ENCODE data around the gene ICA1.

ICA1 gene

GRCh38 chr7:8200717-8201116, 61.2 kb downstream of the ICA1 start:
- DNase-seq (ENCODE audit: low read depth in 2 of 2), result no peak

DNA sequence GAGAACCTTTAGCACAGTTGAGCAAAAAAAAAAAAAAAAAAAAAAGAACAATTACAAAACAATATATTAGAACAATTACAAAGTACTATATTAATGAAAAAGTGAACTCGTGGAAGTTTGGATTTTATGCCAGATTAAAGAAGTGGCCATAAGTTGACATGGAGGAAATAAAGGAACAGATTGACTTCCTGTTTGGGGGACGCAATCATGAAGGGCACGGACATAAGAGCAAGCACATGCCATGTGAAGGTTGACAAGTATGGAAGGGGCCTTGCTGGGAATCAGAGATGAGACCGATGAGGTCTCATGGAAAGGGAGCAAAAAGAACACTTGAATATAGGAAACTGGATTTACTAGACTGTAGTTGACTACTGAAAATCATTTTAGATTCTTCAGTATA, 61.7 kb downstream of the ICA1 start:
- DNase-seq (ENCODE audit: low read depth in 2 of 2), result no peak

- no peak for DNase-seq (ENCODE audit: low read depth in 2 of 2)
Measured at GRCh38 chr7:8197994-8198698, 63.8 kb downstream of the ICA1 start.

GRCh38 chr7:8192897-8193296, 69.1 kb downstream of the ICA1 start:
- DNase-seq (ENCODE audit: low read depth in 2 of 2), result no peak

GRCh38 chr7:8190119-8190895, 71.7 kb downstream of the ICA1 start:
- peak; percentile 28 to 44 for DNase-seq (ENCODE audit: low read depth in 2 of 2)

GRCh38 chr7:8189625-8190024, 72.3 kb downstream of the ICA1 start:
- no peak for DNase-seq (ENCODE audit: low read depth in 2 of 2)

DNA sequence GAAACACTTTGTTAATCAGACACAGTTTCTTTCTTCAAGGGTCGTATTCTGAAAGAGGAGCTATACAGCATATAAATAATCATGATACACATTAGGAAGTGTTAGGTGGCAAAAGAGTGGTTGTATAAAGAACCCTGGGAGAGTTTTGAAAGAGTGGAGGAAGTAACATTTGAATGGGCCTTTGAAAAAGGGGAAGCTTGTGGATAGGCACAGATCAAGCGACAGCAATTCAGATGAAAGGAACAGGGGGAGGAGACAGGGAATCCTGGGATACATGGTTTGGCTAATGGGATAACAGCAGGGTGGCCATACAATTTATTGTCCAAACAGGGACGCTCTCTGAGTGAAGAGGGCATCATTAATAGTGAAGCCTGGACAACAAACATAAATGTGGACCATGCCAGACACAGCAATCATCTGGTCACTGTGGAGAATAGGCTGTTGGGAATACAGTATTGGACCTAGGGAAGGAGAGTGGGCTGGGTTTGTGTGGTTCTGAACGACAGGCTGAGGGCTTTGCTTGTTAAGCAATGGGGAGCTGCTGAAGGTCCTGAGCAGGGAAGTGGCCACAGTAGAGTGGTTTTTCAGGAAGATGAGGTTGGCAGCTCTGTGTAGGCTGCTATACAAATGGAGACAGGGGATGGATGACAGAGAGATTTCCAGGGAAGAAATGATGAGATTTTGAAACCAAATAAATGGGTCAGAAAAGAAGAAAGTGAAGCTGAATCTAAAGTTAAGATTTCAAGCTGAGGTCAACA, 75.9 kb downstream of the ICA1 start:
- no peak for DNase-seq (ENCODE audit: low read depth in 2 of 2)

- no peak for DNase-seq (ENCODE audit: low read depth in 2 of 2)
Measured at GRCh38 chr7:8184221-8184620, 77.7 kb downstream of the ICA1 start.

DNA sequence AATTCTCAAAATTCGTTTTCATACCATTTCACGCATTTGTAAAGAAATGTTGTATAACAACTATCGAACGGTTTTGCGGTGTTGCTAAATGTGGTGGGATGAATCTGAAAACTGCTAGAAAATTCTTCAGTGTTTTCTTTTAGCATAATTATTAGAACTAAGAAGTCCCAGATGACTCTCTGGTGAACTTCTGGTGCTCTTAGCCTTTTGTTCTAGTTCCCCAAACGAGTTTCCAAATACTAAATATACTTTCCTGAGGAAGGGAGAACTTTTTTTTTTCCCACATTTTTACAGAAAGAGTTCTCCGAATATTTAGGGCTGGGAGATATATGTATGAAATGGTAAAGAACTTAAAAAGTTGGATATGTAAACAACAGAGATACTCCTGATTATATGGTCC, 82.5 kb downstream of the ICA1 start:
- no peak for DNase-seq (ENCODE audit: low read depth in 2 of 2)

GRCh38 chr7:8178353-8178752, 83.6 kb downstream of the ICA1 start:
- DNase-seq (ENCODE audit: low read depth in 2 of 2), result no peak

GRCh38 chr7:8177109-8177933, 84.6 kb downstream of the ICA1 start:
- DNase-seq (ENCODE audit: low read depth in 2 of 2), result no peak

DNA sequence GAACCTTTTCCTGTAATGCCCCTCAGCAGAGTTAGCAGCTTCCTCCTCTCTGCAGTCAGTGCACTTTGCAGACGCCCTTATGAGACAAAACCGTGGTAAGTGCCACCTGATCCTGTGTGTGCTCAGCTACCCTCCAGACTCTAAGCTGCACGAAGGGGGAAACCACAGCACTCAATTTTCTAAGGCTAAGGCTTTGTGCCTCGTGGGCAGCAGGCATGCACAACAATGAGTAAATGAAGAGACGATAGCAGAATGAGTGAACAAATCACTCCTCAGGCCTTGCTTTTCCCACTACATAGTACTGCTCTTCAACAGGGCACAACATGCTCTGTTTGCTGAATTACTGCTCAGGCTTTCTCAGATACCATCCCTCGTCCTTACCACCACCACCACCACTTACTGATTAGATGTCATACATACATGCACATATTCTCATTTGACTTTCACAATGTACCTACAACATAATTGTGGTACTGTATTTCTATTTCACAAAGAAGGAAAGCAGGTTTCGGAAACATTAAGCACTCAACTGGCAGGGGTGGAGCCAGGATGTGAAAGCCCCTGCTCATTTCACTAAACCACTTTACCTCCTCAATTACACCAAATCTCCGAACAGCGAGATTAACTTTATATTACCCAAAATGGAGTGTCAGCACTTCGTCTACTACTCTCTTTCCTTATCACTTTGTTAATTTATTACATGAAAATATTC, 85.4 kb downstream of the ICA1 start:
- peak in 1 of 2 donors; percentile 31 for DNase-seq (ENCODE audit: low read depth in 2 of 2)

GRCh38 chr7:8175929-8176369, 86.0 kb downstream of the ICA1 start:
- no peak for DNase-seq (ENCODE audit: low read depth in 2 of 2)

DNA sequence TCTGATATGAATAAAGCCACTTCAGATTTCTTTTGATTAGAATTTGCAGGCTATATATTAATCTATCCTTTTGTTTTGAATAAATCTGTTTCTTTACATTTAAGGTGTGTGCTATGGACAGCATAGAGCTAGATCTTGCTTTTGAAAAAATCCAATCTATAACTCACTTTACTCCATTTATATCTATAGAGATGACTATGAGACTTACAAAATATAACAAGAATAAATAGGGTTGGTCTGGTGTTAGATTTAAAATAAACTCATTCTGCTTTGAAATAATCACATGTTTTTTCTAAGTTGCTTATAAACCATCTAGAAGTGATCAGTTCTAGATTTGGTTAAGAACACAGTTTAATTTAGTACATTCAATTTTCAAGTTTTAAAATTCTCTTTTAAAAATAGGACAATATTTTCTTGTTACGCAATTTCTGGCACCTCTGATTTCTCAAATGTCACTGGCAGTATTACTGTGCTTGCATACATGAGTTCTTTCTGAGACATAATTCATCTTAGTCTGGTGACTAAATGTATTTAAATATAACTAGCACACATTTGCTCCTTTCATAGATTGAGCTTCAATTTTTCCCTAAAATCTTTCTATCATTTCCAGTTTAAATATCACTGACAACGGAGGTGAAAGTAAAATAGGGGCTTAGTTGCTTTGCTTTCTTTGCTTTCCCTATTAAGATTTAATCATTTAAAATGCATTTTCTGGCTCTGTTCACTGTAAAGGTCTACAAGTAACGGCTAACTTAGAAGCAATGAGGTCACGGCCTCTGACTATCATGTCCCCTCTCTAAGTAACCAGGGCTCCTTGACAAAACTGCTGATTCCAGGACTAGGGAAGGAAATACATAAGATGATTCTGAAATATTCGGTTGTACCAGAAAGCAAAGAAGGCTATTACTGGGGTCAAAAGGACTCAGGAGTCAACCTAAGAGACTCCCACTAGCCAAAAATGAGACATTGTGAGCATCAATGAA, 89.3 kb downstream of the ICA1 start:
- no peak for DNase-seq (ENCODE audit: low read depth in 2 of 2)

- DNase-seq (ENCODE audit: low read depth in 2 of 2), result no peak
Measured at GRCh38 chr7:8169171-8169570, 92.8 kb downstream of the ICA1 start.

- DNase-seq (ENCODE audit: low read depth in 2 of 2), result no peak
Measured at GRCh38 chr7:8168336-8168735, 93.6 kb downstream of the ICA1 start.

- DNase-seq (ENCODE audit: low read depth in 2 of 2), result no peak
Measured at GRCh38 chr7:8165150-8165549, 96.8 kb downstream of the ICA1 start.

GRCh38 chr7:8162181-8162580, 99.8 kb downstream of the ICA1 start:
- no peak for DNase-seq (ENCODE audit: low read depth in 2 of 2)

DNA sequence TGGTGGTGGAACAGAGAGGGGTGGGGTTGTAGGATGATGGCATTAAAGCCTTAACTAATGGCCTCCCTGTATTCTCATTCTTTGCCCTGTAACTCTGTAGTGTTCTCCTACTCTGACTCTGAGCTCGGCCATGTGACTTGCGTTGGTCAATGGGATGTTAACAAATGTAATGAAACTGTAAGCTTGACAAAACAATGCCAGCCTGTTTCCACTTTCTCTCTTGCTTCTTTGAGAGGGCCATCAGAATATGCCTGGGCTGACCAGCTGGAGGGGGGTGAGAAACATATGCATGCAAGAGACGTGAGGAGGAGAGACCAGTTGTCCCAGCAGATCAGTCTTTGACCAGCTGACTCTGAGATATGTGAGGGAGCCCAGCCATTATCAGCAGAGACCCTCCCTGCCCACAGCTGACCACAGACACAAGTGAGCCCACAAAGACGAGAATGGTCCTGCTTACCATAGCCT, 100.6 kb downstream of the ICA1 start:
- DNase-seq (ENCODE audit: low read depth in 2 of 2), result no peak

Measured in activated CD8-positive, alpha-beta memory T cell treated with anti-CD3 and anti-CD28 coated beads for 4 hours (primary cell).